Neural cell (in vitro differentiated cells): Measurements from ENCODE around the gene CASZ1. TPM values are rescaled to one million over a fixed set of nuclear protein-coding genes. Genes with fewer than 3 reads are reported as not detected.

Experiments used
- H2AFZ ChIP-seq: fragments of 200-600, 300-800 bp; sonication (generic), shearing (Covaris generic); 2 replicates; pipeline ENCODE4 v1.6.0; 2014; ENCODE audit warnings: low read depth, mild to moderate bottlenecking, antibody characterized with exemption, low read length, moderate library complexity
- H3F3A ChIP-seq: fragments of 200-600 bp; shearing (Covaris generic); 2 replicates; pipeline ENCODE4 v1.6.1; 2016; ENCODE audit warnings: mild to moderate bottlenecking, moderate library complexity, mixed read lengths, antibody characterized with exemption, low read length; ENCODE audit not compliant: insufficient read depth, poor library complexity, severe bottlenecking
- H3K27ac ChIP-seq: fragments of 200-600, 300-800 bp; sonication (generic), shearing (Covaris generic); 2 replicates; pipeline ENCODE4 v1.5.1; 2014; ENCODE audit warnings: mild to moderate bottlenecking, low read length, moderate library complexity
- H3K27me3 ChIP-seq: fragments of 300-800, 200-600 bp; sonication (generic), shearing (Covaris generic); 2 replicates; pipeline ENCODE4 v1.6.0; 2014; ENCODE audit warnings: mild to moderate bottlenecking, low read depth, low read length, moderate library complexity; ENCODE audit not compliant: insufficient read depth
- H3K36me3 ChIP-seq: fragments of 300-800, 200-600 bp; sonication (generic), shearing (Covaris generic); 2 replicates; pipeline ENCODE4 v1.5.1; 2014; ENCODE audit warnings: mild to moderate bottlenecking, antibody characterized with exemption, low read length, moderate library complexity; ENCODE audit not compliant: insufficient read depth
- H3K4me2 ChIP-seq: fragments of 300-800, 200-600 bp; sonication (generic), shearing (Covaris generic); 2 replicates; pipeline ENCODE4 v1.6.0; 2014; ENCODE audit warnings: mild to moderate bottlenecking, low read length
- H3K4me3 ChIP-seq: fragments of 300-800, 200-600 bp; sonication (generic), shearing (Covaris generic); 2 replicates; pipeline ENCODE4 v1.5.1; 2014; ENCODE audit warnings: mild to moderate bottlenecking, low read length, moderate library complexity
- H3K79me2 ChIP-seq: fragments of 200-600 bp; shearing (Covaris generic); replicated peaks from 2 replicates; pipeline ENCODE4 v1.6.0; 2014; ENCODE audit warnings: mild to moderate bottlenecking, low read length, moderate library complexity; ENCODE audit not compliant: insufficient read depth
- H3K9ac ChIP-seq: fragments of 300-800, 200-600 bp; sonication (generic), shearing (Covaris generic); 2 replicates; pipeline ENCODE4 v1.6.1; 2016; ENCODE audit warnings: mild to moderate bottlenecking, low read length, mixed read lengths
- H3K9me2 ChIP-seq: fragments of 200-600 bp; shearing (Covaris generic); 2 replicates; pipeline ENCODE4 v1.6.1; 2016; ENCODE audit warnings: mild to moderate bottlenecking, low read length, mixed read lengths; ENCODE audit not compliant: insufficient read depth
- H3K9me3 ChIP-seq: fragments of 200-600, 300-800 bp; sonication (generic), shearing (Covaris generic); 2 replicates; pipeline ENCODE4 v1.6.1; 2016; ENCODE audit warnings: mild to moderate bottlenecking, mixed run types, low read length, moderate library complexity, mixed read lengths
- H4K20me1 ChIP-seq: fragments of 200-600 bp; shearing (Covaris generic); 2 replicates; pipeline ENCODE4 v1.6.1; 2016; ENCODE audit warnings: mild to moderate bottlenecking, mixed run types; ENCODE audit not compliant: insufficient read depth
- CTCF ChIP-seq: fragments of 450-650 bp; IDR thresholded peaks from 2 replicates; pipeline ENCODE4 v1.5.1; 2014; ENCODE audit warnings: antibody characterized with exemption, mild to moderate bottlenecking, moderate library complexity; ENCODE audit not compliant: poor library complexity, severe bottlenecking
- EP300 ChIP-seq: fragments of 450-650 bp; conservative IDR thresholded peaks from 2 replicates; pipeline ENCODE4 v1.6.1; 2014; ENCODE audit warnings: antibody characterized with exemption, mild to moderate bottlenecking, moderate library complexity; ENCODE audit not compliant: poor library complexity, severe bottlenecking
- EZH2 ChIP-seq: fragments of 200-600, 300-800 bp; shearing (Covaris generic), sonication (generic); IDR thresholded peaks from 2 replicates; pipeline ENCODE4 v1.6.1; 2014; ENCODE audit warnings: antibody characterized with exemption, low read length, borderline replicate concordance, mild to moderate bottlenecking; ENCODE audit not compliant: insufficient read depth, poor library complexity, severe bottlenecking
- MXI1 ChIP-seq: fragments of 450-650 bp; conservative IDR thresholded peaks from 2 replicates; pipeline ENCODE4 v1.6.1; 2014; ENCODE audit warnings: antibody characterized with exemption, mild to moderate bottlenecking; ENCODE audit not compliant: poor library complexity, severe bottlenecking
- POLR2AphosphoS5 ChIP-seq: IDR thresholded peaks from 2 replicates; pipeline ENCODE4 v1.6.1; 2012
- RAD21 ChIP-seq: fragments of 450-650 bp; conservative IDR thresholded peaks from 2 replicates; pipeline ENCODE4 v1.6.1; 2014; ENCODE audit warnings: antibody characterized with exemption, mild to moderate bottlenecking, moderate library complexity
- REST ChIP-seq: IDR thresholded peaks from 2 replicates; pipeline ENCODE4 v1.6.1; 2012; ENCODE audit warnings: borderline replicate concordance
- SMC3 ChIP-seq: fragments of 450-650 bp; conservative IDR thresholded peaks from 2 replicates; pipeline ENCODE4 v1.6.1; 2014; ENCODE audit warnings: antibody characterized with exemption, mild to moderate bottlenecking, moderate library complexity; ENCODE audit not compliant: poor library complexity
- TAF1 ChIP-seq: IDR thresholded peaks from 2 replicates; pipeline ENCODE4 v1.6.1; 2012; ENCODE audit warnings: low read depth
- polyA plus RNA-seq: library from polyadenylated mRNA; depleted of rRNA; stranded (reverse); fragments of >200 nt; gene quantifications from 2 replicates; pipeline ENCODE4 v1.2.3, GENCODE V29; 2014

Gene CASZ1
- polyA plus RNA-seq, 1 donor from 2014 or later: 0.27 TPM

DNA sequence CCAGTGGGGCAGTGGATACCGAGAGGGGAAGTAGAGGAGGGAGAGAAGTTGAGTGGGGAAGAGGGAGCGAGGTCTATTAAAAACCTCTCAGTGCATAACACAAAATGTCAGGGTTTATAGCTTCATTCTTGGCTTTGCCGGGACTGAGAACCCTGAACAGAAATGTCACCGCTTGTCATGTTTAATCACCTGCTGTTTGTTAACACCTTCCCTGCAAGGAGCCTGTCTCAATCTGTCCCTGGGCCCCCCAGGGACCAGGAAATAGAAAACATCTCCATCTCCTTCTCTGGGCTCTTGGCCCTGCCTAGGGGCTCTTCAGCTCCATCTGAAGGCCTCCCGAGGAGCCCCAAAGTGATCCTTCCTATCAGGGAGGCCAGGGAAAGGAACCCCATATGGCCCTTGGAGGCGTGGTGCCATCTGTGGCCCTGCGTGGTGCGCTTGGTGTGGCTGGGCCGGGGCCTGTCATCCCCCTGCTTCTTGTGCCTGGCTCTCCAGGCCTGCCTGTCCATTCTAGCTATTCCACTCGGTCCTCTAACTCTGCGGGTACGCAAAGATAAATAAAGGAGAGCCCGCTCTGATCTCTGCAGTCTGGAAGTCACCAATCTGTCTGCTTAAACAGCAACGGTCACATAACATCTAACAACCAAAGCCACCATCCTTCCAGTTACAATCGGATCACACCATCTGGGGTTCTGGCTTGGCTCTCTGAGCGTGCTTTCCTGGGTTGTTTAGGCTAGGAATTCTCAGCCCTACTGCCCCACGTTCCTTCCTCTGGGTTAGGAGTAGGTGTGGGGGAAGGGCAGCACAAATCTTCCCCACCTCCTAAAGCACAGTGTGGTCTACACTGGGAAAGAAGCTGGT lies 113.8 kb downstream of the CASZ1 start:
- no peaks in the 10 kb centered on the region for H3K79me2 ChIP-seq
- H4K20me1 ChIP-seq: no peaks in the 10 kb centered on the region
- H3K9me2 ChIP-seq: no peaks in the 10 kb centered on the region
- H3F3A ChIP-seq: no peaks in the 10 kb centered on the region
- H3K27ac ChIP-seq: no peak overlapping the region
- no peak overlapping the region for H3K4me2 ChIP-seq
- no peak overlapping the region for H3K9ac ChIP-seq
- H3K9me3 ChIP-seq: no peaks in the 10 kb centered on the region
- H3K4me3 ChIP-seq: no peak overlapping the region
- H3K27me3 ChIP-seq: no peaks in the 10 kb centered on the region
- no peaks in the 10 kb centered on the region for H3K36me3 ChIP-seq
- TF ChIP-seq RAD21 (no peak), TAF1 (no peak), EP300 (no peak), SMC3 (no peak), POLR2AphosphoS5 (peak; percentile 34)
- H2AFZ ChIP-seq: no peak overlapping the region

DNA sequence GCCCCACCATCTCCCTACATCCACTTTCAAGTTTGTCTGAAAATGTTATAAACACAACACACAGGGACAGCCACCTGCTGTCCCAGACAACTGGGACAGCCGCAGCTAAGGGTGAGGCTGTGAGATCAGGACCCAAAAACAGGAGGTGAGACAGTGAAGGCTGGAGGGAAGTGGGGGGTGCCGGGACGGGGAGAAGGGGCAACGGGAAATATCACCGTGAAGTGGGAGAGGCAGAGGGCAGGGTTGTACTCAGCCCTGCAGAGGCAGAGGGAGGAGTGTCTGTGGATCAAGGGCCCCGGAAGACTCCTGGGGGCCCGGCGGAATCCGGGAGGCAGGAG lies 114.4 kb downstream of the CASZ1 start:
- Histone ChIP-seq H3K4me2 (no peak overlapping the region), H3K4me3 (no peak overlapping the region), H3F3A (no peaks in the 10 kb centered on the region), H3K79me2 (no peaks in the 10 kb centered on the region), H3K9me3 (no peaks in the 10 kb centered on the region), H3K27ac (no peak overlapping the region), H2AFZ (no peak overlapping the region), H3K9ac (no peak overlapping the region), H3K27me3 (no peaks in the 10 kb centered on the region), H3K9me2 (no peaks in the 10 kb centered on the region), H4K20me1 (no peaks in the 10 kb centered on the region), H3K36me3 (no peaks in the 10 kb centered on the region)
- no peak for TF ChIP-seq TAF1
- no peak for TF ChIP-seq CTCF
- no peak for TF ChIP-seq MXI1
- TF ChIP-seq RAD21: no peak
- no peak for TF ChIP-seq REST
- TF ChIP-seq SMC3: no peak
- no peak for TF ChIP-seq EP300
- TF ChIP-seq POLR2AphosphoS5: no peak
- no peak for TF ChIP-seq EZH2
